Fibroblast of pulmonary artery (primary cell): ENCODE data around the gene TMEM161B.

Source experiments
- DNase-seq: peaks from one replicate; pipeline ENCODE4 v3.0.0-alpha.2; 2010; ENCODE audit warnings: low read depth
- H3K4me3 ChIP-seq: replicated peaks from 2 replicates; pipeline ENCODE4 v1.5.1; 2011; ENCODE audit warnings: low read depth, mild to moderate bottlenecking, control low read depth, low read length, moderate library complexity
- TF ChIP-seq, protein P1 (sequence below): IDR thresholded peaks from 2 replicates; pipeline ENCODE4 v1.5.1; 2011; ENCODE audit warnings: mild to moderate bottlenecking, control low read depth, low read length, inconsistent platforms; ENCODE audit errors: missing control alignments

Gene TMEM161B

GRCh38 chr5:88263349-88263748 lies 5.3 kb downstream of the TMEM161B start:
- TF ChIP-seq, protein P1, sequence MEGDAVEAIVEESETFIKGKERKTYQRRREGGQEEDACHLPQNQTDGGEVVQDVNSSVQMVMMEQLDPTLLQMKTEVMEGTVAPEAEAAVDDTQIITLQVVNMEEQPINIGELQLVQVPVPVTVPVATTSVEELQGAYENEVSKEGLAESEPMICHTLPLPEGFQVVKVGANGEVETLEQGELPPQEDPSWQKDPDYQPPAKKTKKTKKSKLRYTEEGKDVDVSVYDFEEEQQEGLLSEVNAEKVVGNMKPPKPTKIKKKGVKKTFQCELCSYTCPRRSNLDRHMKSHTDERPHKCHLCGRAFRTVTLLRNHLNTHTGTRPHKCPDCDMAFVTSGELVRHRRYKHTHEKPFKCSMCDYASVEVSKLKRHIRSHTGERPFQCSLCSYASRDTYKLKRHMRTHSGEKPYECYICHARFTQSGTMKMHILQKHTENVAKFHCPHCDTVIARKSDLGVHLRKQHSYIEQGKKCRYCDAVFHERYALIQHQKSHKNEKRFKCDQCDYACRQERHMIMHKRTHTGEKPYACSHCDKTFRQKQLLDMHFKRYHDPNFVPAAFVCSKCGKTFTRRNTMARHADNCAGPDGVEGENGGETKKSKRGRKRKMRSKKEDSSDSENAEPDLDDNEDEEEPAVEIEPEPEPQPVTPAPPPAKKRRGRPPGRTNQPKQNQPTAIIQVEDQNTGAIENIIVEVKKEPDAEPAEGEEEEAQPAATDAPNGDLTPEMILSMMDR, result no peak
- no peak for DNase-seq
- H3K4me3 ChIP-seq, result no peak overlapping the region

GRCh38 chr5:88262116-88262515 lies 6.5 kb downstream of the TMEM161B start:
- H3K4me3 ChIP-seq, result no peak overlapping the region
- TF ChIP-seq, protein P1, result no peak
- DNase-seq, result peak; percentile 26

- TF ChIP-seq, protein P1, result no peak
- H3K4me3 ChIP-seq, result no peak overlapping the region
- no peak for DNase-seq
Observed at GRCh38 chr5:88258636-88259035, 10.0 kb downstream of the TMEM161B start.

GRCh38 chr5:88256872-88257271 lies 11.8 kb downstream of the TMEM161B start:
- H3K4me3 ChIP-seq, result no peak overlapping the region
- TF ChIP-seq, protein P1, result no peak
- no peak for DNase-seq

DNA sequence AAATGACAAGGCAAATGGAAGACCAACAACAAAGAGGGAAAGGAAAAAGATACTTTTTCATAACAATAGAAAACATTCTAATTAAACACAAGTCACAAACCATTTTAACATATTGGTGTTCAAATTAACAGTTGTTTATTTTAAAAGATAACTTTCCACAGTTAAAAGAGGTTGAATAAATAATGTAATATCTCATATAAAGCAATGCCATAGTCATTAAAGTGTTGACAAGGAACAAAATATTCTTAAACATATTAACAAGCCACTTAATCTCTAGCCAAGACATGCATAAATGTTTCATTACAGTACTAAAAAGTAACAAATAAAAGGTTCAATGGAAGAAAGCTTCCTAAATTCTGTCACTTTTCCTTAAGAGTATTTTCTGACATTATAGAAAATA lies 12.6 kb downstream of the TMEM161B start:
- TF ChIP-seq, protein P1, result no peak
- DNase-seq, result no peak
- no peak overlapping the region for H3K4me3 ChIP-seq

DNA sequence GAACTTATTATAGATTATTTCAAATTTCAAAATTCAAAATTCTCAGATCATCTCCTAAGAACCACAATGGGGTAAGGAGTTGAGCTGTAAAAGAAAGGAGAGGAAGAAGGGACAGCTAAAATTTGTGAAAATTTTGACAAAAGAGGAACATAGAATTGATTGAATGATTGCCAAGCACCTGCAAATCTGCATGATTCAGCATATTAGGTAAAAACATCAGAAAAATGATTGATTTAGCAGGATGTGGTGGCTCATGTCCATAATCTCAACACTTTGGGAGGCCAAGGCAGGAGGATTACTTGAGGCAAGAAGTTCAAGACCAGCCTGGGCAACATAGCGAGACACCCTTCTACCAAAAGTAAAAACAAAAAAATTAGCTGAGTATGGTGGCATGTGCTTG lies 14.3 kb downstream of the TMEM161B start:
- no peak for DNase-seq
- H3K4me3 ChIP-seq, result no peak overlapping the region
- TF ChIP-seq, protein P1, result no peak

GRCh38 chr5:88251048-88251711 lies 17.5 kb downstream of the TMEM161B start:
- TF ChIP-seq, protein P1, result no peak
- peak; percentile 11 for DNase-seq
- H3K4me3 ChIP-seq, result no peak overlapping the region
